ENCODE results near the gene ABL2.
"Not testable (repeated sequence)": the region's sequence is repeated elsewhere in the genome, so short reads cannot be mapped to it uniquely, and the experiment has no call there.

DNA sequence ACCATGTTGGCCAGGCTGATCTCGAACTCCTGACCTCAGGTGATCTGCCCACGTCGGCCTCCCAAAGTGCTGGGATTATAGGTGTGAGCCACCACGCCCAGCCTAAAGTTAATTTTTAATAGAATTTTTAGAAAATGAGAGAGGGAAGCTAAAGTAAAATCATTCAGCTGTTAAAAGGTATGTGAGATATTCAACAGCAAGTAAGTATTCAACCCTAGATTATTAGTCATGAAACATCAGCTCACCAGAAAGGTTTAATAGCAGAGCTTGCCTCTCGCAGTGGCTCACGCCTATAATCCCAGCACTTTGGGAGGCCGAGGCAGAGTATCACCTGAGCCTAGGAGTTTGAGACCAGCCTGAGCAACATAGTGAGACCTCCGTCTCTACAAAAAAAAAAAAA, 5.0 kb downstream of the ABL2 start:
- TF ChIP-seq, protein P1, sequence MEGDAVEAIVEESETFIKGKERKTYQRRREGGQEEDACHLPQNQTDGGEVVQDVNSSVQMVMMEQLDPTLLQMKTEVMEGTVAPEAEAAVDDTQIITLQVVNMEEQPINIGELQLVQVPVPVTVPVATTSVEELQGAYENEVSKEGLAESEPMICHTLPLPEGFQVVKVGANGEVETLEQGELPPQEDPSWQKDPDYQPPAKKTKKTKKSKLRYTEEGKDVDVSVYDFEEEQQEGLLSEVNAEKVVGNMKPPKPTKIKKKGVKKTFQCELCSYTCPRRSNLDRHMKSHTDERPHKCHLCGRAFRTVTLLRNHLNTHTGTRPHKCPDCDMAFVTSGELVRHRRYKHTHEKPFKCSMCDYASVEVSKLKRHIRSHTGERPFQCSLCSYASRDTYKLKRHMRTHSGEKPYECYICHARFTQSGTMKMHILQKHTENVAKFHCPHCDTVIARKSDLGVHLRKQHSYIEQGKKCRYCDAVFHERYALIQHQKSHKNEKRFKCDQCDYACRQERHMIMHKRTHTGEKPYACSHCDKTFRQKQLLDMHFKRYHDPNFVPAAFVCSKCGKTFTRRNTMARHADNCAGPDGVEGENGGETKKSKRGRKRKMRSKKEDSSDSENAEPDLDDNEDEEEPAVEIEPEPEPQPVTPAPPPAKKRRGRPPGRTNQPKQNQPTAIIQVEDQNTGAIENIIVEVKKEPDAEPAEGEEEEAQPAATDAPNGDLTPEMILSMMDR (IDR thresholded peaks at IDR 0.05; ENCODE audit: low read depth, low read length), result not testable (repeated sequence)
- TF ChIP-seq, protein P2, sequence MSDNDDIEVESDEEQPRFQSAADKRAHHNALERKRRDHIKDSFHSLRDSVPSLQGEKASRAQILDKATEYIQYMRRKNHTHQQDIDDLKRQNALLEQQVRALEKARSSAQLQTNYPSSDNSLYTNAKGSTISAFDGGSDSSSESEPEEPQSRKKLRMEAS (IDR thresholded peaks at IDR 0.05; ENCODE audit: low read depth, low read length), result not testable (repeated sequence)
- not testable (repeated sequence) for TF ChIP-seq POLR2A (IDR thresholded peaks at IDR 0.05; ENCODE audit: extremely low read depth, insufficient read length)
